Right lobe of liver (tissue), 6 donors: ENCODE data around the gene CCL4. TPM values are rescaled to one million over a fixed set of nuclear protein-coding genes. Genes with fewer than 3 reads are reported as not detected.

Experiments used
- ATAC-seq, 4 donors: fragments of 200-7000 bp; cut with Tn5 transposase; one replicate each; pipeline ENCODE4 v1.9.1; 2020; ENCODE audit warnings: mild to moderate bottlenecking in 4 of 4, moderate library complexity in 4 of 4
- DNase-seq, 3 donors: peaks; one replicate each; pipeline ENCODE4 v3.0.0-alpha.2; 2020
- H3K27ac ChIP-seq, 3 donors: fragments of 200-600 bp; one replicate each; pipeline ENCODE4 v1.8.0; 2022
- H3K27me3 ChIP-seq, 2 donors: fragments of 200-600 bp; one replicate each; pipeline ENCODE4 v1.8.0; 2022
- H3K36me3 ChIP-seq, 4 donors: fragments of 200-600 bp; sonication (generic) in 1 of 4; one replicate each; pipeline versions ENCODE4 v1.5.1 to v1.8.0; 2017 to 2022; ENCODE audit warnings: control low read depth in 1 of 4
- H3K4me1 ChIP-seq, 4 donors: fragments of 200-600 bp; sonication (generic) in 1 of 4; one replicate each; pipeline versions ENCODE4 v1.5.1 to v1.8.0; 2017 to 2022; ENCODE audit warnings: control low read depth in 1 of 4
- H3K4me3 ChIP-seq, 3 donors: fragments of 200-600 bp; one replicate each; pipeline ENCODE4 v1.8.0; 2022
- H3K9me3 ChIP-seq, 4 donors: fragments of 200-600 bp; sonication (generic) in 1 of 4; one replicate each; pipeline versions ENCODE4 v1.5.1 to v1.8.0; 2017 to 2022; ENCODE audit warnings: control low read depth in 1 of 4
- POLR2A ChIP-seq: fragments of 450-650 bp; IDR thresholded peaks from one replicate; pipeline ENCODE4 v1.6.1; 2017; ENCODE audit warnings: antibody characterized with exemption, mild to moderate bottlenecking
- WGBS: methylation state at CpG from one replicate; pipeline ENCODE4 v1.1.6; 2018; ENCODE audit warnings: low coverage, low lambda C conversion rate; ENCODE audit not compliant: insufficient coverage; ENCODE audit errors: missing lambda C conversion rate; 5-methylcytosine and 5-hydroxymethylcytosine counted together
- intact Hi-C, 2 donors: fragments of 100-400 bp; cut with DNase I; formaldehyde crosslinking; loops; one replicate each; pipeline versions ENCODE4 v1.11.2 to v1.14.1; 2022
- total RNA-seq, 6 experiments: library from RNA; depleted of rRNA in 2 of 6; stranded (reverse); fragments of >200 nt in 2 of 6; fragmentation: NEBNext Ultra II Directional in 3 of 6; extraction: Animal tissue kit (Norgen Biotek cat#: 25700) in 3 of 6; gene quantifications; one replicate each; pipeline versions ENCODE4 v1.1.0 to v1.2.4, GENCODE V29; 2016 to 2023
- TF ChIP-seq, protein P1 (sequence below), 4 donors: fragments of 200-600 bp in 3 of 4; fragments of 450-650 bp in 1 of 4; IDR thresholded peaks; one replicate each; pipeline versions ENCODE4 v1.5.1 to v1.8.0; 2016 to 2022; ENCODE audit warnings: antibody characterized with exemption in 4 of 4, mild to moderate bottlenecking in 2 of 4
- donor health status: DM: no; HTN: yes; CAD: no.
- donor health status: DM: no; HTN: no; CAD: no.
- donor health status: DM: no; HTN: no; CAD: no.
- donor health status: DM: no; HTN: yes; CAD: no.
- donor health status: DM: no; HTN: yes; CAD: no.

CCL4 gene
- total RNA-seq, 6 experiments from 2014 or later = 0.79 to 7.1 (median 2.4) TPM

DNA sequence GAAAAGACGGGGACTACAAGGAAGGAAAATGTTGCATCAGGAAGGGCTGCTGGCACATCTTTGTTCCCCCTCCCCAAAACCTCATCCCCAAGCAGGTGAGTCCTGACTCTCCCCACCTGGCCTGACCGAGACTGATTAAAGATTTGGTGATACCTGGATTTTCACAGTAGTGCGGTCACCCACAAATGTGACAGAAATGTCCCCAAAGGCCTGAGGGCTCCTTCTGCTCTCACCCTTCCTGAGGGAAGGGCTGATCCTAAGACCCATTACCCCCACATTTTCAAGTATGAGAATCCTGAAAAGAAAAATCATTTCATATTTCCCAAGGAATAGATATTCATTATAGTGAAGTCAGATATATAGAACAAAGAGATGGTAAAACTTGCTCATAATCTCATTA lies 44.0 kb downstream of the CCL4 start:
- 78% methylated on average over 2 of the region's 3 CpGs for whole genome bisulfite sequencing
- no peaks in the 10 kb centered on the region for H3K4me1 ChIP-seq

DNA sequence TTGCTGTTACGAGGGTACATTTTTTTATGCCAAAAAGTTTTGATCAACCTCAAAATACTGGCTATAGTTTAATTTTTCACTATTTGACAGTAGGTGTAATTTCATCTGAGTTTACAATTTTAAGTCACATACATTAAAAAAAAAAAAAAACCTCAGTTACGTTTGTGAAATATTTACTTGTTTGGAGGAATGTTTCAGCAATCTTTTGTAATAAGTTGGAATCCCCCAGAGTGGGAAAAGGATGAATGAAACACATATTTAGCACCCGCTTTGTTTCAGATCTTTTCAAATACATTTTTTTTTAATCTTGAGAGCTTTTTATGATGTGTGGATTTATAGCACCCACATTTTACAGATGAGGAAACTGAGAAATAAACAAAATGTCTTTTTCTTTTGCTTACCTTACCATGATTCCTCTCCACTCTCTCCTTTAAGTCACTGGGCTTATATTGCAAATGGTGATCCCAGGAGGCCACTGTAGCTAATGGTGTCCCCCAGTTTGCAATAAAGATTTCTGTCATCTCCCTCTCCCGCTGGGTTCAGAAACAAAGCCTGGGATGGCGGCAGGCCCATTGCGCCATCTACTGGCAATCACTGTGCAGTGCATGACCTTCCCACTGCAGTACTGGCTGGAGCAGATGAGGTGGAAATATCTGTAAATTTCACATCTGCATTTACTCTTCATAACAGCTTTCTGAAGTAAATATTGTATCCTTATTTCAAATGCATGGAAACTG lies 45.1 kb downstream of the CCL4 start:
- no peaks in the 10 kb centered on the region for H3K27me3 ChIP-seq
- DNase-seq (peak; percentile 72 to 79 (median 77)), ATAC-seq (peak; percentile 95 to 98 (median 97))
- TF ChIP-seq POLR2A = no peak
- TF ChIP-seq, protein P1, sequence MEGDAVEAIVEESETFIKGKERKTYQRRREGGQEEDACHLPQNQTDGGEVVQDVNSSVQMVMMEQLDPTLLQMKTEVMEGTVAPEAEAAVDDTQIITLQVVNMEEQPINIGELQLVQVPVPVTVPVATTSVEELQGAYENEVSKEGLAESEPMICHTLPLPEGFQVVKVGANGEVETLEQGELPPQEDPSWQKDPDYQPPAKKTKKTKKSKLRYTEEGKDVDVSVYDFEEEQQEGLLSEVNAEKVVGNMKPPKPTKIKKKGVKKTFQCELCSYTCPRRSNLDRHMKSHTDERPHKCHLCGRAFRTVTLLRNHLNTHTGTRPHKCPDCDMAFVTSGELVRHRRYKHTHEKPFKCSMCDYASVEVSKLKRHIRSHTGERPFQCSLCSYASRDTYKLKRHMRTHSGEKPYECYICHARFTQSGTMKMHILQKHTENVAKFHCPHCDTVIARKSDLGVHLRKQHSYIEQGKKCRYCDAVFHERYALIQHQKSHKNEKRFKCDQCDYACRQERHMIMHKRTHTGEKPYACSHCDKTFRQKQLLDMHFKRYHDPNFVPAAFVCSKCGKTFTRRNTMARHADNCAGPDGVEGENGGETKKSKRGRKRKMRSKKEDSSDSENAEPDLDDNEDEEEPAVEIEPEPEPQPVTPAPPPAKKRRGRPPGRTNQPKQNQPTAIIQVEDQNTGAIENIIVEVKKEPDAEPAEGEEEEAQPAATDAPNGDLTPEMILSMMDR (IDR thresholded peaks at IDR 0.05) = peak; percentile 97 to 100 (median 100)
- H3K36me3 ChIP-seq = no peaks in the 10 kb centered on the region
- no peak overlapping the region for H3K4me3 ChIP-seq
- no peak overlapping the region for H3K27ac ChIP-seq
- intact Hi-C loops = loop anchor here (5.0 to 10.0 kb wide), 3 partner anchors 74 to 181 kb away; partner anchors contain the start of genes CCL14 (in 1 of the 2) and CCL16 (in 1 of the 2)
- 32% methylated on average over 6 of the region's 6 CpGs for WGBS
- no peaks in the 10 kb centered on the region for H3K9me3 ChIP-seq
- H3K4me1 ChIP-seq = no peaks in the 10 kb centered on the region

More for the DNA sequence above, 44.0 kb downstream of the CCL4 start:
- Histone ChIP-seq H3K9me3 (no peaks in the 10 kb centered on the region), H3K27ac (no peak overlapping the region), H3K36me3 (no peaks in the 10 kb centered on the region), H3K4me3 (no peak overlapping the region), H3K27me3 (no peaks in the 10 kb centered on the region)
- intact Hi-C loops = loop anchor here (5.0 to 10.0 kb wide), 3 partner anchors 73 to 180 kb away; partner anchors contain the start of genes CCL14 (in 1 of the 2) and CCL16 (in 1 of the 2)
- no peak for DNase-seq
- no peak for ATAC-seq
- no peak for TF ChIP-seq POLR2A
- TF ChIP-seq, protein P1 (IDR thresholded peaks at IDR 0.05) = no peak

DNA sequence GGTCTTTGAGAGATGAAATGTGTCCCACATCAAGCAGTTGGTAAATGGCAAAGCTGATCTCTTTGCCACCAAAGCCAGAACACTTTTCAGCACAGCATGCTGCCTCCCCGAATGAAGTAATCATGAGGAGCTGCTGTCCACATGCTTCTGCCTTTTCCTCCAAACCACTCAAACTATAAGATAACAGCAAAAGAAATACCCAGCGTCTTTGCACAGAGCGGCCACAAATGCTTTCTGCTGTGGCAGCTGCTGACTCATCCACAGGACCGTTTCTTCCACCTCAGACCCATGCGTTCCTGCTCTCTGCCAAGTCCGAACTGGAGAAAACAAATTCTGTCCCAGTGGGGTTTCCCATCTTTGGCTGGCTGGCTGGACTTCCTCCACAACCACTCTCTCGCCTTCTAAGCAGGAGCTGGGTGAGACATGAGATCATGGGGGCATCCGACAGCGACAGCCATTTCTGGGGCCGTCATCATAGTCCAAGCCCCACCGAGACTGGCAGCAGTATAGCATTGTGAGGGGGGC lies 45.7 kb downstream of the CCL4 start:
- DNase-seq (no peak), ATAC-seq (peak; percentile 20 to 43 (median 34))
- H3K4me1 ChIP-seq = no peaks in the 10 kb centered on the region
- H3K9me3 ChIP-seq = no peaks in the 10 kb centered on the region
- 46% methylated on average over 11 of the region's 11 CpGs for WGBS
- TF ChIP-seq, protein P1 (IDR thresholded peaks at IDR 0.05) = peak in 1 of 4 donors; percentile 1
- TF ChIP-seq POLR2A = no peak
- intact Hi-C loops = loop anchor here (5.0 to 10.0 kb wide), 3 partner anchors 75 to 182 kb away; partner anchors contain the start of genes CCL14 (in 1 of the 2) and CCL16 (in 1 of the 2)
- H3K36me3 ChIP-seq = no peaks in the 10 kb centered on the region
- H3K27me3 ChIP-seq = no peaks in the 10 kb centered on the region
- H3K27ac ChIP-seq = no peak overlapping the region
- no peak overlapping the region for H3K4me3 ChIP-seq

DNA sequence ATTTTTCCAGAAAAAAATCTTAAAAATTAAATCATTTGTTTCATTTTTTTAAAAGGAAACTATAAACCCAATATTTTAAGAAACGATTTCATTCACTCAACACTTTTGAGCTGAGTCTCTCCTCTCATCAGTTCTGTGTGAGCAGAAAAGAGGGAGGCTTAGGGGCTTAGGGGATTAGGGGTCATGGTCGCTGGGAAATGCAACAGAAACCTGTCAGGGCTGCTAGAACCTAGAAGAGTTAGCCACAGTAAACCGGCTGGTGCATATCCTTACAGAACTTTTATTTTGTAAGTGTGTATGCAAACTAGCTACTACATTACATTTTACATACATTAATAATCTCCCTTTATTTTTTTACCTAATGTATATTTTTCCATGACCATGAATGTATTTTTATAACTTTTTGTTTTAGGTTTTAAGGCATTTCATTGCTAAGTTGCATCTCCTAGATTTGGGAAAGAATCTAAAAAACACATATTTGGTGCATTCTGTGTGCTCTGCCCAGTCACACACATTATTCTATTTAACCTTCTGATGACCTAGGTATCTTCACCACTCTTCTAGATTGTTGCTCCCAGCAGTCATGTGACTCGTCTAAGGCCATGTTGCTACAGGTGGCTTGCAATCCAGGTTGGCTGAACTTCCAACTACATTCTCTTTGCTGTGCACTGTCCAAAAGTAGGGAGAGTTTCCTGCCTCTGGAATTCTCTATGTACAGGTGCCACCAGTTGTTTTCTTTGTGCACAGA lies 48.4 kb downstream of the CCL4 start:
- Histone ChIP-seq H3K4me3 (no peak overlapping the region), H3K27ac (no peak overlapping the region), H3K27me3 (no peaks in the 10 kb centered on the region), H3K36me3 (no peaks in the 10 kb centered on the region), H3K9me3 (no peaks in the 10 kb centered on the region), H3K4me1 (no peaks in the 10 kb centered on the region)
- no peak for DNase-seq
- no peak for ATAC-seq
- WGBS = 63% methylated on average over 4 of the region's 4 CpGs
- no peak for TF ChIP-seq POLR2A
- TF ChIP-seq, protein P1 (IDR thresholded peaks at IDR 0.05) = no peak
- intact Hi-C loops = no loop called here
